ENCODE data around the gene MROH2A. TPM values are rescaled to one million over a fixed set of nuclear protein-coding genes. Genes with fewer than 3 reads are reported as not detected.

The MROH2A gene
- polyA plus RNA-seq, 12 donors: 0.12 to 0.44 (median 0.21) TPM; not detected in 9

DNA sequence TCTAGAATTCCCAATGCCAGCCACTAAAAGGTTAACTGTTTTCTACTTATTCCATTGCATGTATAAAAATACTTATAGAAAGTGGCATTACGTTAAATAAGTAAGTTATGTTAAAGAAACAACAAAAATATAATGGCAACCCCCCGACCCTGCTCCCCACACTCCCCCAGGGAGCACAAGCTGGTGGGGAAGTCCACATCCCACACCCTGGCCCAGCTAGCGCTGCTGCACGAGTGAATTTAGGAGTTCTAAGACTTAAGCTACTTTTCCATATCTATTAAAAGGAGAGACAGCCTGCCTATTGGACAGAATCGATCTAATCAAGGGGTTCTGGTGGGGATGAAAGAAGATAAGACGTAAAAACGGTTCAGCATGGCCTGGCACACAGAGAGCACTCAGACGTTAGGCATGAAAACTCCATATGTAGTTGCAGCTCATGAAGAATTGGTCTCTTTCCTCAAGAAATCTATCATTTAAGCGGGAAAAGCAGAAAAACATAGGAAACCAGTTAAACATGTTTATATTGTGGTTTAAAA lies 59.6 kb downstream of the MROH2A start:
- DNase-seq: no peak

DNA sequence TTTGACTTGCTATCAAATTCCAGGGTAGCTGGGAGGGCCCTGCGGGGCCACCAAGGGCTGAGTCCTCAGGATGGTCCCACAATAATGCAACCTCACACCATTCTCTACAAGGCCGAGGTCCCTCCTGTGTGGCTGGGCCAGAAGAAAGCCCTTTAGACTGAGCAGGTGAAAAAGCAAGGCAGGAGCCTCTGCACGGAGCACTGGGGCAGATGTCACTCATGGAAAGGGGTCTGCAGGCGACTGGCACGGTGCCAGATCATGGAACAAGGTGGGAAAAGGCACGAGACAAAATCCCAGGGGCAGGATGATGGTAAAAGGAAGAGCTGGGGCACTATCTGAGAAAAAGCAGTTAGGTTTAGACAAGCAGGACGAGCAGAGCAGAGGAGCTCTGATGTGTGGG lies 60.1 kb downstream of the MROH2A start:
- DNase-seq: no peak

DNA sequence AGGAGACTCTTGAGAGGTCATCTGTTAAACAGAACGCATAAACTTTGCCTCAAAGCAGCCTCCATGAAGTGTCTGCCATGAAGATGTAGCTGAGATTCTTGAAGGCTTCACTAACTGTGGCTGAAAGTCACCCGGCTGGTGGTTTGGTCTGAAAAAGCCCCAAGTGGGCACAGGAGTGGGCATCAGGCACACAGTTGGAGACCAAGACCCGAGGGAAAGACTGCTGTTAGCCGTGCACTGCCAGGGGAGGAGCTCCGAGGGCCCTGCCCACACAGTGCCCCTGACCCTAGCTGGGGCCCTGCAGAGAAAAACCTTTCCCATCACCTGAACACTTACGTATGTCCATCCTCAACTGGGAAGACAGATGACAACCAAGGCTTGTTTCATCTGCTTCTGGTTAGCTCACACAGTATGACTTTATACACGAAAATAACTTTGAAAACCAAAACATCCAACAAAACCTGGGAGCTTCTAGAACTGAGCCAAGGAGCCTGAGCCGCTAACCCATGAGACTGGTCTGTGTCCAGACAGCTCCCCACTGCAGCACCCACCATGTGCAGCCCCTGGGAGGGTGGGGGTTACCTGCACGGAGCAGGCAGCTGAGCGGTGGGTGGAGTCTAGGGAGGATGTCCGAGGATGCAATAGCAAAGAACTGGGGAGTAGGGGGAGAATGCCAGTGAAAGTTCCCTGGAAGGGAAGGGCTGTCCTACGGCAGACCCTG lies 60.8 kb downstream of the MROH2A start:
- DNase-seq: no peak

DNA sequence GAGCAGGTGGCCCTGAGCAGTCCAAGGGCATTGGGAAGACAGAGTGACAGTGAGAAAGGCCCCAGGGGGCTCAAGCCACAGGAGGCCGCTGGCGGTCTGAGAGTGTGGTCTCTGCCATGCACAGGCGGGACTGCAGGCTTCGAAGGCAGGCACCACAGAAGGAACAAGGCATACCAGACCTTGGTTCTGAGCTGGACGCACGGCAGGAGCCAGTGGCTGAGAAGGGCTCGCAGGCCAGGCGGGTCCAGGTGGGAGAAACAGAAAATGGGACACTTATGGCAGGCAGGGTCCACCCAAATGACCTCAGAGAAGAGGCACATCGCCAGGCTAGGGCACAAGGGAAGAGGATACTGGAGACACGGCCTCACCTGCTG lies 61.3 kb downstream of the MROH2A start:
- no peak for DNase-seq

DNA sequence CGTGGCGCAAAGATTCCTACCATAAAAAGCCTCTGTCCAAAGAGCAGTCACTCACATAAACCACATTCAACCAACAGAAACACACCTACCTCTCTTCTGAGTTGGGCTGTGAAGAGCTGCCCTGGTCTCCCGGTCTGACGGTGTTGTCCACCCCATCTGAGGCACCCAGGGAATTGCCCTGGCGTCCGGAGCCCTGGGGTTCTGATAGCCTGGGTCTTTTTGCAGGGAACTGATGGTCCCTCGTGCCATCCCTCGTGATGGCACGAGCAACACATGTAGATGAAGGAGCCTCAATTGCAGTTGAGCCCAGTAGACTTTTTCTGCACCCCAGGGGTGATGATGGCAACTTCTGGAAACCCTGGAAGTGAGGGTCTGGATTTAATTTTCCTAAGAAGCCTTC lies 62.4 kb downstream of the MROH2A start:
- no peak for DNase-seq

DNA sequence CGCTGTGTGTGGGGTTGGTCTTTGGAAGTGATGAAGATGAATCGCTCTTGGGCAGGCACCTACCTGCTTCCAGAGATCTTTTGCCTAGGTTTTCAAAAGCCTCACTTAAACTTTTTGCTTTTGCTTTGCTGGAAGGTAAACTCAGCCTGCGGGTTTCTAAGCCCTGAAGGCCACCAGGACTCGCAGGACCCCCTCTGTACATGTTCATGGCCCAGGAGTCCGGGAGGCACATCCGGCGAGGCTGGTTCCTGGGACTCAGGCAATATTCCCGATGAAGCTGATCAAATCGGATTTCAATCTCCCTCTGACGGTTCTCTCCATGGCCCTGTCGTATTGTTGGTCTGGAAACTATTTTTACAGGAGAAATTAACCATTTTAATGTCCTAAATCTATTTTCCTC lies 63.1 kb downstream of the MROH2A start:
- DNase-seq: no peak

DNA sequence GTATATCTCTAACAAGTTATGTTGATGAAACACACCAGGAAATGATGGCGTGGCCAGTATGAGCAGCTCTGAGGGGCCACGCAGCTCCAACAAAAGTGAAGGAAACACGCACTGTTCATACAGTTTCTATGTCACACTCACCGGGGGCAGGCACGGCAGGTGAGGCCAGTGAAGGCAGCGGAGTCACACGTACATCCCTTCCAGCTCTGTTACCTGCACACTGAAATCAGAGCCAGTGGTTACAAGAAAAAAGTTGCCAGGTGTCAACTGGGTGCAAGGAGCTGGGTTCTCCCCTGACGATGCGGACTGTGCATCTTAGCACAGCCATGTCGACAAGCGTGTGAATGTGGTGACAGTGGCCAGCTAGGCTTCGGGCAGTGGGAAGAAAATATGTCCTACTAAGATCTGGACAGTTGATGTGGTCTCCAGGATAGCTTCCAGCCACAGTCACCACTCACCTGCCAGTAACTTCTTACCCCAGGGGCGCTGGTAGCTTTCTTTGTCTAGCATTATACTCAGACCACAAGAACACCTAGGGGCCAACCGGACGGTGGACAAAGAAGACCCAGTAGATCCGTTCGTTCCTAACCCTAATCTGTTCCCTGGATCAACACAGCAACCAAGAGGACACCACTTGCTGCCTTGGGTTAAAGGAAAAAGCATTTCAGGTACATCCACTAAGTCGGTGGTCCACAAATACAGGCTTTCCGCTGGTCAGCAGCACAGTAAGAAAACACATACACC lies 66.1 kb downstream of the MROH2A start:
- no peak for DNase-seq

DNA sequence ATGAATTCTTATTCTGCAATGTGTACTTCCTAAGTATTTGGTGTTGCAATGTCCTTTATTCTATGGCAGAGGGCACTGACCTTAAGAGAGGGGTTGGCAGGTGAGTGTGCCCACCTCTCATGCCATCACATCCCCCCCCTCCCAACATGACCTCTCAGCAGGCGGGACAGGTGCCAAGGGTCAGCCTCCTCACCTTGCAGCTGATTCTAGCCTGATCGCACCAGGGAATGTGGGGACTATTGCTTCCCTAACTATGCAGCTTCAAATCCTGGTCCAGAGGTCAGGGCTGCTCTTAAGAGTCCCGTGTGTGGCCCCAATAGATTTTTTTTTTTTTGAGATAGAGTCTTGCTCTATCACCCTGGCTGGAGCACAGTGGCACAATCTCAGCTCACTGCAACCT lies 66.7 kb downstream of the MROH2A start:
- no peak for DNase-seq

DNA sequence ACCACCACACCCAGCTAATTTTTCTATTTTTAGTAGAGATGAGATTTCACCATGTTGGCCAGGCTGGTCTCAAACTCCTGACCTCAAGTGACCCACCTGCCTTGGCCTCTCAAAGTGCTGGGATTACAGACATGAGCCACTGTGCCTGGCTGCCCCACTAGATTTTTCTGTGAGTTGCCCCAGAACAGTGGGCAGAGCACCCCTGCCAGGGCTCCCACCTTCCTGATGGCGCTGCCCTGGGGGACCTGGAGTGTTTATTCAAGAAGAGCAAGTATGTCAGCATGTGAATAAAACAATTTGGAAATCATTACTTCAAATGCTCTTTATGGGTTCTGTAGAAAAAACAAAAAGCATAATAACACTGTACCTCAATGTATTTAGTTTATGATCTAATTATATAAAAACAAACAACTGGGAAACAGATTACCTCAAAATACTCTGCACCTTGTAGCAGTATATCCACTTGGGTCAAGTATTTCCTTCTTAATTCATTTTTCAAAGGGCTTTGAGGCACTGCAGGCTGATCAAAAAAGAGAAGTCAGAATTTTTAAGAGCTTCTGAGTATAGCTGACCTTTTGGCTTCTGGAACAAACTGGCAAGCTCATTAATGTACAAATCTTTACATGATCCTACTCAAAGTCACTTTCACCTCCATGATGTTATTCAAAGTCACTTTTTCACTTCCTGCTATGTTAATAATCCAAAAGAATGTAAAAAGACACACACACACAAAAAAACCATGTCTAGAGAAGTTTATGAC lies 67.4 kb downstream of the MROH2A start:
- DNase-seq: no peak

DNA sequence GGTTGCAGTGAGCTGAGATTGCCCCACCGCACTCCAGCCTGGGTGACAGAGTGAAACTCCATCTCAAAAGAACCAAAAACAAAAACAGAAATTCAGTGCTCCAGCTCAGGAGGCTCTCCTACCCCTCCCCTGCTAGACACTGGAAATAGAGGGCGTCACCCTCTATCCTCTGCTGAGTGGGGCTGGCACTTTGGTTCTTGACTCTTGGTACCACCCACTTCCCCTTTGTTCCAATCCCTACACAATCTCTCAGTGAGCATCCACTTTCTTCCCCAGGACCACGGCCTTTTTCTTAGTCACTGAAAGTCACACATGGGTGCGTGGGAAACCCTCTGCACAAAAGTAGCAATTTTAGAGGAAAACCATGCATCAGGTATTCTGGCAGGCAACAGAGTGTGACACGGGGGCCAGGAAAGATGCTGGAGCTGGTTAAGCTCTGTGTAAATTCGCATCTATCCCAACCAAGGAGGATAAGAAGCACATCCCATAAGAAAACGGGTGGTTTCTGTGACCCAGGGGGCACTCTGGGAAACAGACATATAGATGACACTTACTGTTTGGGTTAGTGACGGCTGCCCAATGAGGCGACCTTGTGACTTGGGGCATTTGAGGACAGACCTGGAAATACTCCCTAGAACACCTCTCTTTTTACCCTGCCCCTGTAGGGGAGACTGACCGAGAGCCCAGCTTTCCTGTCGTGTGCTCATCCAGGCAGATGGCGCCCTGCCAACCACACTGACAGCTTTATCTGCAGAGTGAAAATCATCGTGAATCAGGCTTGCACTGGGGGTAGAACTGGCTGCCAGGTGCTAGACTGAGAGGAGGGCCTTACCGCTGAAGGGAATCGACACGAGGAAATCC lies 68.5 kb downstream of the MROH2A start:
- no peak for DNase-seq

DNA sequence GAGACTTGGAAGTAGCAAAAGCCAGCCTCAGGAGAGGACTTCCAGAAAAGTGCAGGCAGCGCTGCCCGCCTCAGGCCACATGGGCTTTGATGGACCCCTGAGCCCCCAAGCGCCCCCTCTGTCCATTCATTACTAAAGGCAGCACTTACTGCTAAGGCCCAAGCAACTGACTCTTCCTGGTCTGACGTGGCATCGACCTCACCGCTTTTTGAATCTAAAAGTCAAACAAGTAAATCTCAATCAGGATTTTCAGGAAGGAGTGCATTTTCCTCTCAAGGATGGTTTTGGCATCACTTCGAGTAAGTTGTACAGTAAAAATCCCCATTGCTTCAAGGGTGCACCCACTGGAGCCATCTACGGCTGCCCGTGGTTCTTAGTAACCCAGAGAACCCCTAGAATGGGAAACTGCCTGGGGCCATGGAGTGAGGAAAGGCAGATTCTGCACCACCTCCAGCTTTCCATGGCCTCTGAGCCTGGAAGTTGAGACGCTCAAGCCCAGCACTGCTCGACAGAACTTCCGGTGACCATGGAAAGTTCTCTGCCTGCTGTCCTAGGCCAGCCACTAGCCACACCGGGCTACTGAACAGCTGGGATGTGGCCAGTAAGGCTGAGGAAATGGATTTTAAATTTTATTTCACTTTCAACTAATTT lies 69.2 kb downstream of the MROH2A start:
- no peak for DNase-seq

DNA sequence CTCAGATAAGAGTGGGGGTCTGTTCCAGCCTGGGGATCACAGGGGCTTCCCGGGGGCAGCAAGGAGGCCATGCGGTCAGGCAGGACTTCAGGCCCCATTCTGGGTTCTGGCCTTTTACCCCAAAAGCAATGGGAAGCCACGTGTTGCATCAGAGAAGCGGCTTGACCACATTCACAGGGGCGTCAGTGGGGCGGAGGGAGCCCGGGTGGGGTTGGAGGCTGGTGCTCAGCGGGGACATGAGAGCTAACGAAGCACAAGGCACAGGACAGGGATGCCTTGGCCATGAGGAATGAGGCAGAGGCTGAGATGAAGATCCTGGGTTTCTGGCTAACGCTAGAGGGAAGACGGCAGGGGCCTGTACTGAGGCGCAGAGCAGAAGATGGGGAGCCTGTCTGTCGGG lies 70.1 kb downstream of the MROH2A start:
- DNase-seq: no peak

DNA sequence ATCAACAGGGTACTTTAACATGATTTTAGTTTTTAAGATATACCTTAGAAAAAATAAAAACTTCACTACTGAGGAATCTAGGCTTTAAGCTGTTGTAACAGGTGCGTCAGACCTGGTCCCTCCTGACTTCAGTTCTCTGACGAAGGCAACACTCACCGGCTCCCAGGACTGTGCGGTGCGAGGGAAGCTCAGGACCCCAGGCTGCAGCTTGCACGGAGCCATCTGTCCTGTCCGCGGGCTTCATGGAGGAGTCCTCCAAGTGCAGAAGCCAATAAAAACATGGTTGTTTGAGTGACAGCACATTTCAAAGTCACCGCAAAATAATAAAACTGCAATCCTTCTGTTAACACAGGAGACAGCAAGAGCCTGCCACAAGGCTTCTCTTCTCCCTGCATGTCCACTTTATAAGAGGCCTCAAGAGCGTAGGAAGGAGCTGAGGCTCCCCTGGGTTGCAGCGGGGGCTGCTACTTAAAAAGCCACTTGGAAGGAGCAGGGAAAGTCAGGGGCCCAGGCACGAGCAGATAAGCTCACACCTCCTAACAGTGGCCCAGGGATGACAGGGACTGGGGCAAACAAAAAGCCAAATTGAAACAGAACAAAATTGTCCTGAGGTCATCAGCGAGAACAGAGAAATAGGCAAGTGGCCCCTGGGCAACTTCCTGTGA lies 71.6 kb downstream of the MROH2A start:
- DNase-seq: no peak

DNA sequence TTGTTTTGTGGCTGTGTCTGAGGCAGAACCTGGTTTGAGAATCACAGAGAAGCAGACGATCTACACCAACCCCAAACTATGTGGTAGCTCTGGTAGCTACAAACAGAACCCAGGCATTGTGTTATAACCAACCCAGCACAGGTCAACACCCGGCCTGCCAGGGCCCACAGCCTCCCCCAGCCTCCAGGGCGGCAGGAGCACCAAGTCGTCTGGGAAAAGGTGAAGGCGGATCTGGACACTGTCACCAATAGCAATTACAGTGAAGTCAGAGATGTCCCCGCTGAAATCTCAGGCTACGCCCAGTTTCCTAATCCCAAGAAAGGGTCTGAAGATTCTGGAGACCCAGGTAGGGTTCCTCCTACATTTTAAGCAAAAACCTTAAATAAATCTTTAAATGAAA lies 72.6 kb downstream of the MROH2A start:
- no peak for DNase-seq

DNA sequence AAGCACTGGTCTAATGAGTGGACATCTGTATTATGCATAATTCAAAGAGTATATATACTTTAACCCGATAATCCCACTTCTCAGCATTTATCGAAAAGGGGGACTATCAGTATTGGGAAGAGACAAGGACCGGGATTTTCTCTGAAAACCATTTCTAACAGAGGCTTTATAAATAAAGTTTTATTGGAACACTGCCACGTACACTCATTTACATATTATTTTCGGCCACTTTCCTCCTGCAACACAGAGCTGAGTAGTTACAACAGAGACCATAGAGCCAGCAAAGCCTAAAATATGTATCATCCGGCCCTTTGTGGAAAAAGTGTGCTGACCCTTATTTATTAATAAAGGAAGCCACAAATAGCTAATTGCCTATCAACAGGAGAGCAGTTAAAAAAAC lies 73.0 kb downstream of the MROH2A start:
- DNase-seq: no peak

DNA sequence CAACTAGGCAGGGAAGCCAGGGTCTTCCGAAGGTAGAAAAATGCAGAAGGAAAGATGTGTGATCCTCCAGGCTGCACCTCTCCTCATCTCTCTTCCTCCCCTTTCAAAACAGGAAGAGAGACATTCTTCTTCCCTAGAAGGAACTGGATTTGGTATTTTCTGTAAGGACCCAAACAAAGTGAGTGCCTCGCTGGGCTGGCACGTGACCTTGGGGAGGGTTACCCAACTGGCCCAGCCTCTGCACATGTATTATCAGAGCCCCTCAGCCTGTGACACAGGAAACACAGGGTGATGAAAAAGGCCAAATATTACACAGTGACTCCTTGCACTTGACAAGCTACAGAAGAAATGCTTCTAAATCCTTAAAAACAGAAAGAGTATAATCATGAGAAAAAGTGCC lies 73.9 kb downstream of the MROH2A start:
- no peak for DNase-seq

DNA sequence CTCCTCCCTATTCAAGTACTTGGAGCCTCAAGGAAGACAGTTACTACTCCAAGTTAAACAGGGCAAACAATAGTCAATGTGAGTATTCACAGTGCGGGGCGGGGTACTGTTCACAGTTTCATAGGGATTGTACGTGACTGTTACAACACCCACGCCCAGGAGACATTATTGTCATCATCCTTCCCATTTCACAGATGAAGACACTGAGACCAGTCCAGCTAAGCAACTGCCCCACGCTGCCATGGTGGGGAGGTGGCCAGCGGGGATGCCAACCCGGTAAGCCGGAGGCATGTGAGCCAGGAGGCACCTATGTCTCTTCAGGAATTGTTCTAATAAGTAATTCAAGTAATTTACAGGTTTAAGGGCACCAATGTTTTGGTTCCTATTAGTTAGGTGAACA lies 75.2 kb downstream of the MROH2A start:
- no peak for DNase-seq

DNA sequence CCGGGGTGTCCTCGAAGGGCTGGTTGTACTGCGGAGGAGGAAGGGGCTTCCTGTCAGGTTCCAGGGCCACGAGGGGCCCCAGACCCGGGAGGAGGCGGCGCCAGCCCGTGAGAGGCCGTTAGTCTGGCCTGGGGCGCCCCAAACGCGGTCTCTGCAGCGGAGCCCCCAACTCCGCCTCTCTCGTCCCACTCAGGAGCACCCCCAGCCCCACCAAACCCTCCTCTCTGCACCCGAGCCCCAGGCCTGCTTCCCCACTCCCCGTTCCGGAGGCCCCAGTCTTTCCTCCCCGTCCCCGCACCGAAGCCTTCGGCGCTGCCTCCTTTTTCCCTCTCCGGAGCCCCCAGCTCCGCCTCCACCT lies 75.7 kb downstream of the MROH2A start:
- DNase-seq: no peak

DNA sequence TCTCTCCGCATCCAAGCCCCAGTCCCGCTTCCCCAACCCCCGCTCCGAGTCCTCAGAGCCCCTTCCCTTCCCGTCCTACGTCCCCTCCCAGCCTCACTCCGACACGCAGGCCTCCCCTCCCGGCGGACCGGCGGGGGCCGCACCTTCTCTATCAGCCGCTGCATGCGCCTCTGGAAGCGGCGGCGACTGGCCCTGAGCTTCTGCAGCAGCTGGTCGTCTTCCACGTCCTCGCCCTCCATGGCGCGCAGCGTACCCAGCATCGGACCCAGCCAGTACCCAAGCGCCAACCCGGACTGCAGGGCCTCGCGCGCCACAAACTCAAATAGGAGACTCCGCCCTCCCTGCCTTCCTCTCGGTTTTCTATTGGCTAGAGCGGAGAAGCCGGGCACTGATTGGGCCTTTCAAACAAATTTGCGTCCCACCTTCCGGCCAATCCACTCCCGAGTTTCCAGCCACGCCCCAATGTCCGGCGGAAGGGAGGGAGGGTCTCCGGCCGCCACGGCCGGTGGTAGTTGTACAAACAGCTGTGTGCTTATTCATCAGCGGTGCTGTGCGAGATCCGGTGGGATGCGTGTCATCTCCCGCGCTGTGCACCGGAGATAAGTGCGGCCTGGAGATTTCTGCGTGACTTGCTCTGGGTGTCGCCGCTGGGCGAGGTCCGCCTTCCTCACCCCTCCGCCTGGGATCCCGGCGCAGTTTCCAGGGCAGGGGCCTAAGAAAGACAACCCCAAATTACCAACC lies 76.3 kb downstream of the MROH2A start, which contains the start of gene HJURP:
HJURP (minus strand) TSS at position 295 of the 741 bp plus-strand sequence; CDS start at position 260, 35 bp downstream.
- peak; percentile 95 for DNase-seq

DNA sequence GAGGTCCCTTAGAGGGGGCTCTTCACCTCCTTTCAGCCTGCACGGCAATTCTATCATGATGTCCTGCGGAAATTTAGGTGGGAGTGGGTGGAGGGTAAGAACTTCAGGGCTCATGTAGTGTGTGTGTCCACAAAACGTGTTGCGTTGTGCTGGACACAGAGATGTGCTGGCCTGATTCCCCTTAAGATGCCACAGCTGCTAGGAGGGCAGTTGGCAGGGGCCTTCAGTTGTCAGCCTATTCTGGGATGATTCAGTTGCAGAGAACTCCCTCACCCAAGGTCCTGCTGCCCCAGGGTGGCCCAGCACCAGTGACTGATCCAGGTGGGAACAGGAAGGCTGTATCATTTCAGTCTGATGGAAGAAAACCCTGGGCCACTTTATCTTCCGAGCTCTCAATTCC lies 77.2 kb downstream of the MROH2A start:
- DNase-seq: no peak

Measured in muscle of arm (tissue), 12 donors.